K562 treated with DMSO at 1 percent for 12 hours (cell line): ENCODE measurements around the gene PLA2G6. TPM values are rescaled to one million over a fixed set of nuclear protein-coding genes. Genes with fewer than 3 reads are reported as not detected.

Experiments used
- total RNA-seq: library from RNA; unstranded; fragments of 300-600 nt; gene quantifications from 2 replicates; pipeline ENCODE4 v1.2.3, GENCODE V29; 2022; ENCODE audit not compliant: insufficient read depth

Gene PLA2G6, protein sequence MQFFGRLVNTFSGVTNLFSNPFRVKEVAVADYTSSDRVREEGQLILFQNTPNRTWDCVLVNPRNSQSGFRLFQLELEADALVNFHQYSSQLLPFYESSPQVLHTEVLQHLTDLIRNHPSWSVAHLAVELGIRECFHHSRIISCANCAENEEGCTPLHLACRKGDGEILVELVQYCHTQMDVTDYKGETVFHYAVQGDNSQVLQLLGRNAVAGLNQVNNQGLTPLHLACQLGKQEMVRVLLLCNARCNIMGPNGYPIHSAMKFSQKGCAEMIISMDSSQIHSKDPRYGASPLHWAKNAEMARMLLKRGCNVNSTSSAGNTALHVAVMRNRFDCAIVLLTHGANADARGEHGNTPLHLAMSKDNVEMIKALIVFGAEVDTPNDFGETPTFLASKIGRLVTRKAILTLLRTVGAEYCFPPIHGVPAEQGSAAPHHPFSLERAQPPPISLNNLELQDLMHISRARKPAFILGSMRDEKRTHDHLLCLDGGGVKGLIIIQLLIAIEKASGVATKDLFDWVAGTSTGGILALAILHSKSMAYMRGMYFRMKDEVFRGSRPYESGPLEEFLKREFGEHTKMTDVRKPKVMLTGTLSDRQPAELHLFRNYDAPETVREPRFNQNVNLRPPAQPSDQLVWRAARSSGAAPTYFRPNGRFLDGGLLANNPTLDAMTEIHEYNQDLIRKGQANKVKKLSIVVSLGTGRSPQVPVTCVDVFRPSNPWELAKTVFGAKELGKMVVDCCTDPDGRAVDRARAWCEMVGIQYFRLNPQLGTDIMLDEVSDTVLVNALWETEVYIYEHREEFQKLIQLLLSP
- total RNA-seq: 1.5 and 17.6 TPM in 2 replicates

DNA sequence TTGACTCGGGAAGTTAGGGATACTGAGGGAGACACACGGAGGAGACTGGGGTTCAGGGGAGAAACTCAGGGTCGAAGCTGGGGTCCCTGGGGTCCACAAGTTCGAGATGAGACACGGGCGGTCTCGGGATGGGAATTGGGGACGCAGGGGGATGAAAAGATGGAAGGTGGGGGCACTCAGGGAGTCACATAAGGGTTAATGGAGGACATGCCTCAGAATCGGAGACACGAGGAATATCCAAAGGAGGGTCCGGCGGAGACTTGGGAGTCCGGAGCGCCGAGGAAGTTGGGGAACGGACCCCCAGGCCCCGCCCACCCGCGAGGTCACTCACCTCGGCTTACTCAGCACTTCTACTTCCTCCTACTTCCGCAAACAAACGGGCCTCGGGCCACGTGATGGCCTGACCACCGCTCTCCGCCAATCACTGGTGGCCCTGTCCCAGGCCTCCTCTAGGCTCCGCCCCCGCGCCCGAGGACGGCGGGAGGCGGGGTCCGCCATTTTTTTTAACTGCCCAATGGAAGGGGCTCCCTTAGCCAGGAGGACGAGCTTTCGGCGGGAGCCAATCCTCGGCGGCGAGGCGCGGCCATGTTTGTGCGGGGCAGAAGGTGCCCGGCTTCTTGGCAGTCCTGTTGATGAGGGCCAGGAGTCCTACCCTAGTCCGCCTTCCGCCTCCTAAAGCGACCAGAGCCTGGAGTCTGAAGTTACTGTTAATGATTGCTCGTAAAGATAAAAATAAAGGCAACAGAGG, at the start of gene PLA2G6:
Gene PLA2G6, minus strand, starts transcription at position 378 of the 748 bp plus-strand sequence. CDS start 12,404 bp downstream, outside the sequence.

DNA sequence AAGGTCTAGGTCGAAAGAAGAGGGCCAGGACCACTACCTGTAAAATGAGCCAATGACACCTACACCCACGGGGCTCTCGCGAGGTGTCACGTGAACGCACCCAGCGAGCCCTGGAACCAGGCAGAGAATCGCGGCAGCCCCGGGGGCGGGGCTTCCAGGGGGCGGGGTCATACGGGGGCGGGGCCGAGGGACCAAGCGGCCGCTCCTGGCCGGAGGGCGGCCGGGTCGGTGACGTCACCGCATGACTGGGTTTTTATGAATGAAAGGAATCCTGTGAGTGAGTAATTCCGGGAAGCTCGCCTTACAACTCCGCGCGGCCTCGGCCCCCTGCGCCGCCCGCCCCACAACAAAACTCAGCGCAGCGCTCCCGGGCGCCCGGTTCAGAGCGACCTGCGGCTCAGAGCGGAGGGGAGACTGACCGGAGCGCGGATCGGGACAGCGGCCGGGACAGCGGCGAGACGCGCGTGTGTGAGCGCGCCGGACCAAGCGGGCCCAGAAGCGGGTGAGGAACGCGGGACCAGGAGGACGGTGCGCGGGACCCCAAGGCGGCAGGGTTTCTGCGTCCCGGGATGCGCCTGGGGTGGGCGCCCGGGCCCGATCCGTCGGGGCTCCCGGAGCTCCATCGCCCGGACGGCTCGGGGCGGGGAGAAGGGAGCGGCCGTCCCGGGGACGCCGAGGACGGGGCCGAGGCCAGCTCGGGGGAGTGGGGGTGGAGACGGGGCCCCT, 20.2 kb upstream of the PLA2G6 start, which contains the start of gene MAFF:
Gene MAFF, plus strand, starts transcription at position 284 of the 726 bp plus-strand sequence. CDS start 11,860 bp downstream, outside the sequence.

GRCh38 chr22:38110008-38110862, 71.4 kb downstream of the PLA2G6 start, which contains the start of gene BAIAP2L2:
Gene BAIAP2L2 (minus strand): TSS chr22:38110684. CDS start chr22:38110525, 159 bp downstream.

GRCh38 chr22:38083931-38084631, 97.5 kb downstream of the PLA2G6 start, which contains the start of gene SLC16A8:
Gene SLC16A8 (minus strand): TSS chr22:38084184. CDS start chr22:38082873, 1,311 bp downstream.

Other genes starting within 250 kb of the PLA2G6 start
- gene C22orf23, start 228.2 kb downstream of the PLA2G6 start, total RNA-seq: not detected in 2 replicates
- gene POLR2F, start 228.1 kb downstream of the PLA2G6 start, total RNA-seq: 63.4 and 98.9 TPM in 2 replicates
- gene SOX10, start 197.3 kb downstream of the PLA2G6 start, total RNA-seq: not detected in 2 replicates
- gene PICK1, start 124.4 kb downstream of the PLA2G6 start, total RNA-seq: 9.9 and 14.3 TPM in 2 replicates
- not detected in 2 replicates for gene SLC16A8, start 97.6 kb downstream of the PLA2G6 start, total RNA-seq
- not detected in 2 replicates for gene BAIAP2L2, start 71.1 kb downstream of the PLA2G6 start, total RNA-seq
- 8.2 and 10.7 TPM in 2 replicates for gene MAFF, start 20.2 kb upstream of the PLA2G6 start, total RNA-seq
- 15.5 and 35.8 TPM in 2 replicates for gene TMEM184B, start 91.2 kb upstream of the PLA2G6 start, total RNA-seq
- gene CSNK1E, start 135.6 kb upstream of the PLA2G6 start, total RNA-seq: 42.5 and 72.0 TPM in 2 replicates